Panc1 (cell line): ENCODE measurements around the gene YIPF1. TPM values are rescaled to one million over a fixed set of nuclear protein-coding genes. Genes with fewer than 3 reads are reported as not detected.

Source experiments
- ATAC-seq: fragments of 200-7000 bp; cut with Tn5 transposase; 2 replicates; pipeline ENCODE4 v1.9.1; 2020; ENCODE audit warnings: mild to moderate bottlenecking, moderate library complexity
- BruUV-seq: library from RNA; stranded (reverse); fragments of 400-500 nt; replicated peaks from 2 replicates; lab custom pipeline; 2021; lab: Mats Ljungman, UMichigan
- CTCF ChIA-PET: fragments of 300-600 bp; sonication (Branson Sonifier 250); formaldehyde crosslinking; loops from one replicate; lab custom pipeline; 2022; ENCODE audit warnings: antibody characterized with exemption; lab: Charles Lee
- POLR2A ChIA-PET: fragments of 300-600 bp; sonication (Branson Sonifier 250); formaldehyde crosslinking; loops from one replicate; lab custom pipeline; 2022; ENCODE audit warnings: antibody characterized with exemption; lab: Charles Lee
- DNase-seq: peaks from one replicate; pipeline ENCODE4 v3.0.0-alpha.2; 2010; ENCODE audit warnings: low read depth, low spot score
- H3K27ac ChIP-seq: 2 replicates; pipeline ENCODE4 v1.5.1; 2011; ENCODE audit warnings: mild to moderate bottlenecking, low read length, inconsistent platforms
- H3K27me3 ChIP-seq: fragments of 200-500 bp; sonication (Bioruptor generic); 2 replicates; pipeline ENCODE4 v1.6.0; 2014; ENCODE audit warnings: low read length, inconsistent platforms; ENCODE audit not compliant: control insufficient read depth, insufficient read depth
- H3K36me3 ChIP-seq: fragments of 200-500 bp; sonication (Bioruptor generic); 2 replicates; pipeline ENCODE4 v1.5.1; 2014; ENCODE audit warnings: inconsistent platforms, mild to moderate bottlenecking, low read length, moderate library complexity; ENCODE audit not compliant: control insufficient read depth, insufficient read depth
- H3K4me1 ChIP-seq: 2 replicates; pipeline ENCODE4 v1.5.1; 2011; ENCODE audit warnings: inconsistent platforms, mild to moderate bottlenecking, low read length, moderate library complexity; ENCODE audit not compliant: control insufficient read depth, insufficient read depth
- H3K4me3 ChIP-seq, 2 experiments: 2 replicates each; pipeline ENCODE4 v1.5.1; 2011 to 2012; ENCODE audit warnings: low read depth in 2 of 2, low read length in 2 of 2, mild to moderate bottlenecking in 2 of 2, inconsistent platforms in 1 of 2, moderate library complexity in 1 of 2
- H3K9me3 ChIP-seq: fragments of 200-500 bp; sonication (Bioruptor generic); 2 replicates; pipeline ENCODE4 v1.5.1; 2014; ENCODE audit warnings: low read depth, mild to moderate bottlenecking, inconsistent platforms, low read length, moderate library complexity; ENCODE audit not compliant: control insufficient read depth, insufficient read depth
- POLR2AphosphoS5 ChIP-seq: IDR thresholded peaks from 2 replicates; pipeline ENCODE4 v1.6.1; 2012; ENCODE audit warnings: mild to moderate bottlenecking, low read depth, low read length, moderate library complexity
- SIN3A ChIP-seq: IDR thresholded peaks from 2 replicates; pipeline ENCODE4 v1.6.1; 2012; ENCODE audit warnings: low read depth, mild to moderate bottlenecking, low read length, moderate library complexity, borderline replicate concordance; ENCODE audit not compliant: insufficient read depth
- TCF7L2 ChIP-seq: IDR thresholded peaks from 2 replicates; pipeline ENCODE4 v1.6.1; 2011; ENCODE audit warnings: mild to moderate bottlenecking, low read depth, low read length, inconsistent platforms
- in situ Hi-C: cut with HindIII; loops from 2 replicates; pipeline ENCODE4 v1.10.0; 2016; ENCODE audit warnings: low sequenced_read_pairs, low pct_unique_long_range_greater_than_20kb
- intact Hi-C: fragments of 100-400 bp; cut with micrococcal nuclease; formaldehyde crosslinking; loops from one replicate; pipeline ENCODE4 v1.10.0; 2022; ENCODE audit not compliant: unreplicated experiment
- total RNA-seq: library from RNA; stranded (reverse); gene quantifications from one replicate; pipeline ENCODE4 v1.2.1, GENCODE V29; 2021; ENCODE audit not compliant: unreplicated experiment
- TF ChIP-seq, protein P1 (sequence below): fragments of 450-650 bp; IDR thresholded peaks from 2 replicates; pipeline ENCODE4 v1.5.1; 2017; ENCODE audit warnings: mild to moderate bottlenecking
- TF ChIP-seq, protein P2 (sequence below), 2 experiments: IDR thresholded peaks; 2 replicates each; pipeline ENCODE4 v1.6.1; 2011 to 2012; ENCODE audit warnings: low read depth in 2 of 2, control low read depth in 1 of 2, low read length in 1 of 2, mild to moderate bottlenecking in 1 of 2, moderate library complexity in 1 of 2; ENCODE audit not compliant: insufficient read depth in 1 of 2

The YIPF1 gene
- total RNA-seq, 1 experiment from 2014 or later = 21.4 TPM

DNA sequence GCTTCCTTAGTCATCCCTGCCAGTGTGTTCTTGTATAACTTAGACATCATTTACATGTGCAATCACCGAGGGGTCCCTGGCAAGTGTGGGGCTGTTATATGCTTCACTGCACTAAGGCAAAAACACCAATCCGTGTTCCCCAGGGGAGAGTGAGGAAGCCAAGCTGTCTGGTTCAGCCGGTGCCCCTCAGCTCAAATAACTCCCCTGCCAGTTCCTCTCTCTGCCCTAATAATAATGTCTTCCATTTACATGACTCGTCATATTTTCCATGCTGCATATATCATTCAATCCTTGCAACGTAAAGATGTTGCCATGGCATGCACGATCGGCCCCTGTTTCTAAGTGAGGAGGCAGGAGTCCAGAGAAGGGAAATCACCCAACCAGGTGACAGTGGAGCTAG lies 27.1 kb downstream of the YIPF1 start:
- CTCF ChIA-PET = interaction anchor here (1.1 kb wide), 1 partner anchor 97 kb away, joined by 7 read pairs; no protein-coding TSS in a partner anchor
- in situ Hi-C loops (no loop called here), intact Hi-C loops (loop anchor here (5.0 kb wide), 1 partner anchor 85 kb away; the partner anchor contains the start of genes IFT25 and LRRC42)
- ATAC-seq (no peak), DNase-seq (no peak)
- Histone ChIP-seq H3K4me1 (no peaks in the 10 kb centered on the region), H3K27me3 (no peaks in the 10 kb centered on the region), H3K27ac (no peak overlapping the region), H3K9me3 (no peaks in the 10 kb centered on the region), H3K36me3 (no peaks in the 10 kb centered on the region), H3K4me3 (no peak overlapping the region)
- BruUV-seq = no TSS peak
- TF ChIP-seq, protein P1, sequence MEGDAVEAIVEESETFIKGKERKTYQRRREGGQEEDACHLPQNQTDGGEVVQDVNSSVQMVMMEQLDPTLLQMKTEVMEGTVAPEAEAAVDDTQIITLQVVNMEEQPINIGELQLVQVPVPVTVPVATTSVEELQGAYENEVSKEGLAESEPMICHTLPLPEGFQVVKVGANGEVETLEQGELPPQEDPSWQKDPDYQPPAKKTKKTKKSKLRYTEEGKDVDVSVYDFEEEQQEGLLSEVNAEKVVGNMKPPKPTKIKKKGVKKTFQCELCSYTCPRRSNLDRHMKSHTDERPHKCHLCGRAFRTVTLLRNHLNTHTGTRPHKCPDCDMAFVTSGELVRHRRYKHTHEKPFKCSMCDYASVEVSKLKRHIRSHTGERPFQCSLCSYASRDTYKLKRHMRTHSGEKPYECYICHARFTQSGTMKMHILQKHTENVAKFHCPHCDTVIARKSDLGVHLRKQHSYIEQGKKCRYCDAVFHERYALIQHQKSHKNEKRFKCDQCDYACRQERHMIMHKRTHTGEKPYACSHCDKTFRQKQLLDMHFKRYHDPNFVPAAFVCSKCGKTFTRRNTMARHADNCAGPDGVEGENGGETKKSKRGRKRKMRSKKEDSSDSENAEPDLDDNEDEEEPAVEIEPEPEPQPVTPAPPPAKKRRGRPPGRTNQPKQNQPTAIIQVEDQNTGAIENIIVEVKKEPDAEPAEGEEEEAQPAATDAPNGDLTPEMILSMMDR = no peak
- TF ChIP-seq POLR2AphosphoS5 (no peak), SIN3A (no peak), TCF7L2 (no peak)
- TF ChIP-seq, protein P2, sequence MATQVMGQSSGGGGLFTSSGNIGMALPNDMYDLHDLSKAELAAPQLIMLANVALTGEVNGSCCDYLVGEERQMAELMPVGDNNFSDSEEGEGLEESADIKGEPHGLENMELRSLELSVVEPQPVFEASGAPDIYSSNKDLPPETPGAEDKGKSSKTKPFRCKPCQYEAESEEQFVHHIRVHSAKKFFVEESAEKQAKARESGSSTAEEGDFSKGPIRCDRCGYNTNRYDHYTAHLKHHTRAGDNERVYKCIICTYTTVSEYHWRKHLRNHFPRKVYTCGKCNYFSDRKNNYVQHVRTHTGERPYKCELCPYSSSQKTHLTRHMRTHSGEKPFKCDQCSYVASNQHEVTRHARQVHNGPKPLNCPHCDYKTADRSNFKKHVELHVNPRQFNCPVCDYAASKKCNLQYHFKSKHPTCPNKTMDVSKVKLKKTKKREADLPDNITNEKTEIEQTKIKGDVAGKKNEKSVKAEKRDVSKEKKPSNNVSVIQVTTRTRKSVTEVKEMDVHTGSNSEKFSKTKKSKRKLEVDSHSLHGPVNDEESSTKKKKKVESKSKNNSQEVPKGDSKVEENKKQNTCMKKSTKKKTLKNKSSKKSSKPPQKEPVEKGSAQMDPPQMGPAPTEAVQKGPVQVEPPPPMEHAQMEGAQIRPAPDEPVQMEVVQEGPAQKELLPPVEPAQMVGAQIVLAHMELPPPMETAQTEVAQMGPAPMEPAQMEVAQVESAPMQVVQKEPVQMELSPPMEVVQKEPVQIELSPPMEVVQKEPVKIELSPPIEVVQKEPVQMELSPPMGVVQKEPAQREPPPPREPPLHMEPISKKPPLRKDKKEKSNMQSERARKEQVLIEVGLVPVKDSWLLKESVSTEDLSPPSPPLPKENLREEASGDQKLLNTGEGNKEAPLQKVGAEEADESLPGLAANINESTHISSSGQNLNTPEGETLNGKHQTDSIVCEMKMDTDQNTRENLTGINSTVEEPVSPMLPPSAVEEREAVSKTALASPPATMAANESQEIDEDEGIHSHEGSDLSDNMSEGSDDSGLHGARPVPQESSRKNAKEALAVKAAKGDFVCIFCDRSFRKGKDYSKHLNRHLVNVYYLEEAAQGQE (IDR thresholded peaks at IDR 0.05; ENCODE audit: insufficient read depth in 1 of 2, low read depth in 2 of 2, low read length in 1 of 2) = no peak
- POLR2A ChIA-PET = no interaction called here

- Histone ChIP-seq H3K36me3 (no peaks in the 10 kb centered on the region), H3K27me3 (no peaks in the 10 kb centered on the region), H3K4me3 (no peak overlapping the region), H3K9me3 (no peaks in the 10 kb centered on the region), H3K4me1 (no peaks in the 10 kb centered on the region), H3K27ac (no peak overlapping the region)
- ChIA-PET CTCF (interaction anchor here (0.5 to 1.9 kb wide), 15 partner anchors 9 to 591 kb away, joined by 3 to 9 read pairs (median 4); partner anchors contain the start of genes IFT25 and TMEM59), POLR2A (interaction anchor here (0.5 kb wide), 1 partner anchor 1103 kb away, joined by 5 read pairs; no protein-coding TSS in a partner anchor)
- intact Hi-C loops (loop anchor here (5.0 kb wide), 1 partner anchor 86 kb away; the partner anchor contains the start of genes IFT25 and LRRC42), in situ Hi-C loops (no loop called here)
- DNase-seq (no peak), ATAC-seq (peak; percentile 93)
- BruUV-seq = no TSS peak
- TF ChIP-seq POLR2AphosphoS5 (no peak), SIN3A (no peak)
- TF ChIP-seq, protein P2 (IDR thresholded peaks at IDR 0.05; ENCODE audit: insufficient read depth in 1 of 2, low read depth in 2 of 2, low read length in 1 of 2) = no peak
- TF ChIP-seq, protein P1 = peak; percentile 91
Observed at GRCh38 chr1:53860967-53861411, 28.6 kb downstream of the YIPF1 start.
